ENCODE measurements around the gene CABYR.
A peak's percentile ranks its signal among the peaks of the same experiment; 100 is the strongest.

The CABYR gene

GRCh38 chr18:24138789-24139616 lies at the start of gene CABYR:
Gene CABYR, plus strand, starts transcription at chr18:24139062. Its CDS starts 4,053 bp downstream, at chr18:24143115.
- DNase-seq, result peak; percentile 75

GRCh38 chr18:24089076-24089475 lies 49.8 kb upstream of the CABYR start:
- DNase-seq, result no peak

GRCh38 chr18:24089515-24090337 lies 49.1 kb upstream of the CABYR start:
- DNase-seq, result no peak

GRCh38 chr18:24090876-24091275 lies 48.0 kb upstream of the CABYR start:
- DNase-seq, result no peak

GRCh38 chr18:24094561-24094960 lies 44.3 kb upstream of the CABYR start:
- no peak for DNase-seq

GRCh38 chr18:24095976-24096375 lies 42.9 kb upstream of the CABYR start:
- DNase-seq, result no peak

GRCh38 chr18:24103320-24104021 lies 35.4 kb upstream of the CABYR start:
- DNase-seq, result no peak

GRCh38 chr18:24104486-24104885 lies 34.4 kb upstream of the CABYR start:
- no peak for DNase-seq

- DNase-seq, result no peak
Observed at GRCh38 chr18:24108641-24109040, 30.2 kb upstream of the CABYR start.

GRCh38 chr18:24111936-24112335 lies 26.9 kb upstream of the CABYR start:
- DNase-seq, result no peak

- DNase-seq, result no peak
Observed at GRCh38 chr18:24112464-24112863, 26.4 kb upstream of the CABYR start.

- no peak for DNase-seq
Observed at GRCh38 chr18:24112874-24113615, 25.8 kb upstream of the CABYR start.

GRCh38 chr18:24114924-24115549 lies 23.8 kb upstream of the CABYR start:
- DNase-seq, result no peak

GRCh38 chr18:24115628-24116027 lies 23.2 kb upstream of the CABYR start:
- no peak for DNase-seq

- DNase-seq, result peak; percentile 61
Observed at GRCh38 chr18:24118750-24119577, 19.9 kb upstream of the CABYR start.

GRCh38 chr18:24120676-24121075 lies 18.2 kb upstream of the CABYR start:
- no peak for DNase-seq

- no peak for DNase-seq
Observed at GRCh38 chr18:24121625-24122024, 17.2 kb upstream of the CABYR start.

GRCh38 chr18:24126155-24126961 lies 12.5 kb upstream of the CABYR start:
- no peak for DNase-seq

- DNase-seq, result no peak
Observed at GRCh38 chr18:24127735-24128134, 11.1 kb upstream of the CABYR start.

GRCh38 chr18:24128700-24129099 lies 10.2 kb upstream of the CABYR start:
- DNase-seq, result no peak

All from stimulated activated naive CD4-positive, alpha-beta T cell treated with Interleukin-2 at 50 U/mL for 16 hours (primary cell).